GM23338 (cell line): ENCODE results near the gene CALM1. TPM values are rescaled to one million over a fixed set of nuclear protein-coding genes. Genes with fewer than 3 reads are reported as not detected.
A peak's percentile ranks its signal among the peaks of the same experiment; 100 is the strongest.

Experiments used
- ATAC-seq: fragments of 200-7000 bp; cut with Tn5 transposase; 3 replicates; pipeline ENCODE4 v1.9.1; 2020
- DNase-seq: peaks from one replicate; pipeline ENCODE4 v3.0.0-alpha.2; 2015; ENCODE audit warnings: low spot score
- H2AFZ ChIP-seq: fragments of 200-600 bp; sonication (generic); 2 replicates; pipeline ENCODE4 v1.8.0; 2016; ENCODE audit warnings: antibody characterized with exemption, mild to moderate bottlenecking, moderate library complexity
- H3F3A ChIP-seq: fragments of 200-600 bp; sonication (generic); replicated peaks from 2 replicates; pipeline ENCODE4 v1.8.0; 2017; ENCODE audit warnings: antibody characterized with exemption, mixed run types, low read depth
- H3K27ac ChIP-seq: fragments of 200-600 bp; sonication (generic); 2 replicates; pipeline ENCODE4 v1.6.1; 2016; ENCODE audit warnings: low read depth
- H3K27me3 ChIP-seq: fragments of 200-600 bp; sonication (generic); 2 replicates; pipeline ENCODE4 v1.8.0; 2016; ENCODE audit warnings: mild to moderate bottlenecking, mixed run types, moderate library complexity; ENCODE audit not compliant: insufficient read depth
- H3K36me3 ChIP-seq: fragments of 200-600 bp; sonication (generic); 2 replicates; pipeline ENCODE4 v1.8.0; 2016; ENCODE audit warnings: mild to moderate bottlenecking; ENCODE audit not compliant: insufficient read depth
- H3K4me1 ChIP-seq: fragments of 200-600 bp; sonication (generic); 2 replicates; pipeline ENCODE4 v1.8.0; 2016; ENCODE audit warnings: mild to moderate bottlenecking, moderate library complexity; ENCODE audit not compliant: insufficient read depth
- H3K4me2 ChIP-seq: fragments of 200-600 bp; sonication (generic); 2 replicates; pipeline ENCODE4 v1.7.1; 2017; ENCODE audit warnings: mixed run types
- H3K4me3 ChIP-seq: fragments of 200-600 bp; sonication (generic); 2 replicates; pipeline ENCODE4 v1.6.1; 2016; ENCODE audit warnings: mixed run types
- H3K79me2 ChIP-seq: fragments of 200-600 bp; sonication (generic); replicated peaks from 2 replicates; pipeline ENCODE4 v1.8.0; 2017; ENCODE audit warnings: mild to moderate bottlenecking; ENCODE audit not compliant: insufficient read depth
- H3K9me2 ChIP-seq: fragments of 200-600 bp; sonication (generic); 2 replicates; pipeline ENCODE4 v1.8.0; 2017; ENCODE audit not compliant: insufficient read depth
- H4K20me1 ChIP-seq: fragments of 200-600 bp; sonication (generic); replicated peaks from 2 replicates; pipeline ENCODE4 v1.8.0; 2017; ENCODE audit warnings: mild to moderate bottlenecking; ENCODE audit not compliant: insufficient read depth
- H3K27ac Mint-ChIP-seq: 2 replicates; pipeline ENCODE4 v1.8.0; 2020; ENCODE audit warnings: inconsistent platforms, mild to moderate bottlenecking, moderate library complexity, mixed read lengths
- H3K27me3 Mint-ChIP-seq: 3 replicates; pipeline ENCODE4 v1.8.0; 2022; ENCODE audit warnings: low read depth, mild to moderate bottlenecking, moderate library complexity, mixed read lengths, inconsistent platforms; ENCODE audit not compliant: insufficient read depth, poor library complexity
- H3K36me3 Mint-ChIP-seq: 3 replicates; pipeline ENCODE4 v1.8.0; 2021; ENCODE audit warnings: low read depth, mild to moderate bottlenecking, inconsistent platforms, moderate library complexity, mixed read lengths
- H3K4me1 Mint-ChIP-seq: 3 replicates; pipeline ENCODE4 v1.8.0; 2020; ENCODE audit warnings: mild to moderate bottlenecking, inconsistent platforms, mixed read lengths
- H3K4me3 Mint-ChIP-seq: 3 replicates; pipeline ENCODE4 v1.8.0; 2021; ENCODE audit warnings: moderate library complexity, mild to moderate bottlenecking, inconsistent platforms, mixed read lengths
- H3K9me3 Mint-ChIP-seq: 3 replicates; pipeline ENCODE4 v1.8.0; 2020; ENCODE audit warnings: moderate library complexity, mild to moderate bottlenecking, inconsistent platforms, mixed read lengths
- CTCF ChIP-seq, 2 experiments: fragments of 200-600 bp in 1 of 2; sonication (generic) in 1 of 2; conservative IDR thresholded peaks; 2 replicates each; pipeline versions ENCODE4 v1.5.1 to v1.6.1; 2016 to 2017; ENCODE audit warnings: antibody characterized with exemption in 2 of 2, low read depth in 2 of 2, mild to moderate bottlenecking in 2 of 2, moderate library complexity in 1 of 2
- ETS1 ChIP-seq: IDR thresholded peaks from 2 replicates; pipeline ENCODE4 v1.6.1; 2016; ENCODE audit warnings: antibody characterized with exemption
- EZH2phosphoT487 ChIP-seq: fragments of 200-600 bp; sonication (generic); IDR thresholded peaks from one replicate; pipeline ENCODE4 v1.8.1; 2018; ENCODE audit warnings: antibody characterized with exemption; ENCODE audit not compliant: unreplicated experiment
- JUNB ChIP-seq: IDR thresholded peaks from one replicate; pipeline ENCODE4 v1.6.1; 2016; ENCODE audit warnings: antibody characterized with exemption; ENCODE audit not compliant: unreplicated experiment
- NANOG ChIP-seq: IDR thresholded peaks from 2 replicates; pipeline ENCODE4 v1.6.1; 2016; ENCODE audit warnings: antibody characterized with exemption, borderline replicate concordance
- POLR2AphosphoS5 ChIP-seq: IDR thresholded peaks from 2 replicates; pipeline ENCODE4 v1.6.1; 2016; ENCODE audit warnings: antibody characterized with exemption, low read depth
- STAT1 ChIP-seq: IDR thresholded peaks from one replicate; pipeline ENCODE4 v1.6.1; 2016; ENCODE audit warnings: antibody characterized with exemption; ENCODE audit not compliant: unreplicated experiment
- ZNF114 ChIP-seq: fragments of 250-450 bp; sonication (Bioruptor Pico); IDR thresholded peaks from 2 replicates; pipeline ENCODE4 v1.5.0; 2020; ENCODE audit warnings: mild to moderate bottlenecking, moderate library complexity
- ZNF462 ChIP-seq: fragments of 250-450 bp; sonication (Bioruptor Pico); IDR thresholded peaks from 2 replicates; pipeline ENCODE4 v1.5.0; 2020; ENCODE audit warnings: mild to moderate bottlenecking, moderate library complexity
- polyA plus RNA-seq: library from polyadenylated mRNA; unstranded; fragments of >200 nt; fragmentation: Nextera tagmentation; extraction: Ambion mirVana; gene quantifications from 2 replicates; pipeline ENCODE4 v1.2.1, GENCODE V29; 2016
- total RNA-seq: library from RNA; depleted of rRNA; stranded (reverse); fragments of >200 nt; shearing (Covaris generic); gene quantifications from 2 replicates; pipeline ENCODE4 v1.2.3, GENCODE V29; 2014

CALM1 gene
- total and polyA plus RNA-seq, 2 experiments from 2014 or later = 308 to 2,024 TPM

- H3K9me3 Mint-ChIP-seq = peaks cover 15% of the 10 kb centered on the region
- ATAC-seq (no peak), DNase-seq (no peak)
- H3K4me3 ChIP-seq = no peak overlapping the region
- H2AFZ ChIP-seq = no peak overlapping the region
- no peak overlapping the region for H3K4me3 Mint-ChIP-seq
- H3K4me1 Mint-ChIP-seq = peaks cover 14% of the 10 kb centered on the region
- H3K36me3 Mint-ChIP-seq = peaks cover 4% of the 10 kb centered on the region
- H3K27ac ChIP-seq = no peak overlapping the region
- H3K9me2 ChIP-seq = 0 out of 2 replicates have a peak, but pooled peaks cover 3% of the 10 kb centered on the region
- peaks cover 5% of the 10 kb centered on the region for H3K27me3 Mint-ChIP-seq
- H3K27ac Mint-ChIP-seq = no peak overlapping the region
- no peaks in the 10 kb centered on the region for H3K27me3 ChIP-seq
- H3K4me1 ChIP-seq = peaks cover 2% of the 10 kb centered on the region; the same call in 1 of the 2 replicates
- no peak overlapping the region for H3K4me2 ChIP-seq
- peak; percentile 31 to 37; a peak in 3 of 4 replicates for TF ChIP-seq CTCF (conservative IDR thresholded peaks at IDR 0.05; ENCODE audit: low read depth in 2 of 2)
- no peak for TF ChIP-seq ZNF114 (CRISPR knock-in tag)
- H4K20me1 ChIP-seq = no peaks in the 10 kb centered on the region
- H3K36me3 ChIP-seq = no peaks in the 10 kb centered on the region
- no peaks in the 10 kb centered on the region for H3F3A ChIP-seq
- H3K79me2 ChIP-seq = no peaks in the 10 kb centered on the region
Observed at GRCh38 chr14:90447720-90448497, 51.1 kb downstream of the CALM1 start.

- no peak overlapping the region for H3K27ac ChIP-seq
- H3K27ac Mint-ChIP-seq = no peak overlapping the region
- H3K9me3 Mint-ChIP-seq = peaks cover 15% of the 10 kb centered on the region
- no peaks in the 10 kb centered on the region for H3K4me1 ChIP-seq
- no peak overlapping the region for H2AFZ ChIP-seq
- no peak overlapping the region for H3K4me3 ChIP-seq
- H4K20me1 ChIP-seq = no peaks in the 10 kb centered on the region
- no peak overlapping the region for H3K4me2 ChIP-seq
- peaks cover 4% of the 10 kb centered on the region for H3K36me3 Mint-ChIP-seq
- H3K27me3 ChIP-seq = no peaks in the 10 kb centered on the region
- DNase-seq (no peak), ATAC-seq (no peak)
- peaks cover 5% of the 10 kb centered on the region for H3K27me3 Mint-ChIP-seq
- no peaks in the 10 kb centered on the region for H3F3A ChIP-seq
- H3K4me3 Mint-ChIP-seq = no peak overlapping the region
- 0 out of 2 replicates have a peak, but pooled peaks cover 3% of the 10 kb centered on the region for H3K9me2 ChIP-seq
- no peaks in the 10 kb centered on the region for H3K79me2 ChIP-seq
- H3K36me3 ChIP-seq = no peaks in the 10 kb centered on the region
- peaks cover 10% of the 10 kb centered on the region; the same call in 2 of the 3 replicates for H3K4me1 Mint-ChIP-seq
- TF ChIP-seq STAT1 = no peak
- no peak for TF ChIP-seq NANOG
- TF ChIP-seq CTCF (conservative IDR thresholded peaks at IDR 0.05; ENCODE audit: low read depth in 2 of 2) = no peak
- TF ChIP-seq ETS1 = no peak
- TF ChIP-seq POLR2AphosphoS5 = no peak
- no peak for TF ChIP-seq EZH2phosphoT487
- no peak for TF ChIP-seq ZNF462
- no peak for TF ChIP-seq ZNF114 (CRISPR knock-in tag)
- no peak for TF ChIP-seq JUNB
Observed at GRCh38 chr14:90449411-90449810, 52.6 kb downstream of the CALM1 start.
